Pancreas (tissue), 10 donors: ENCODE results near the gene RANBP3. TPM values are rescaled to one million over a fixed set of nuclear protein-coding genes. Genes with fewer than 3 reads are reported as not detected.

ENCODE experiments used
- ATAC-seq, 4 donors: fragments of 200-7000 bp; cut with Tn5 transposase; one replicate each; pipeline versions ENCODE4 v1.8.0 to v1.9.1; 2020; ENCODE audit warnings: mild to moderate bottlenecking in 4 of 4, moderate library complexity in 4 of 4
- DNase-seq, 6 donors: peaks; one replicate each; pipeline ENCODE4 v3.0.0-alpha.2; 2020
- FAIRE-seq: peaks from 2 replicates; lab custom pipeline; 2012; peaks lifted over from hg19 to GRCh38; lab: Jason Lieb, UNC
- H3K27ac ChIP-seq, 4 donors: fragments of 200-600 bp; sonication (generic); 1 replicate in 3 of 4; 2 replicates in 1 of 4; pipeline versions ENCODE4 v1.5.0 to v1.8.0; 2020
- H3K27me3 ChIP-seq, 4 donors: fragments of 200-600 bp; one replicate each; pipeline ENCODE4 v1.8.0; 2021
- H3K36me3 ChIP-seq, 3 donors: fragments of 200-600 bp; sonication (generic) in 1 of 3; one replicate each; pipeline versions ENCODE4 v1.5.0 to v1.8.0; 2020 to 2021
- H3K4me1 ChIP-seq, 3 donors: fragments of 200-600 bp; one replicate each; pipeline ENCODE4 v1.8.0; 2021
- H3K4me3 ChIP-seq, 4 donors: fragments of 200-600 bp; sonication (generic) in 2 of 4; one replicate each; pipeline versions ENCODE4 v1.5.0 to v1.8.0; 2020 to 2021
- H3K9me3 ChIP-seq, 4 donors: fragments of 200-600 bp; one replicate each; pipeline ENCODE4 v1.8.0; 2021
- WGBS, 2 donors: extraction: QIAGEN DNeasy Blood & Tissue Kit; methylation state at CpG; one replicate each; pipeline ENCODE4 v1.1.7; 2013; 5-methylcytosine and 5-hydroxymethylcytosine counted together
- intact Hi-C, 3 donors: fragments of 100-400 bp; cut with DNase I; formaldehyde crosslinking; loops; one replicate each; pipeline versions ENCODE4 v1.11.1 to v1.14.2; 2022
- polyA plus RNA-seq, 2 donors: library from polyadenylated mRNA; stranded (reverse); fragments of 200-250 nt; gene quantifications; one replicate each; pipeline ENCODE4 v1.2.3, GENCODE V29; 2013
- total RNA-seq, 6 donors: library from RNA; stranded (reverse); fragmentation: NEBNext Ultra II Directional in 4 of 6; extraction: Animal tissue kit (Norgen Biotek cat#: 25700) in 4 of 6; gene quantifications; one replicate each; pipeline versions ENCODE4 v1.2.1 to v1.2.4, GENCODE V29; 2021 to 2023
- TF ChIP-seq, protein P1 (sequence below), 4 donors: fragments of 200-600 bp; sonication (generic) in 3 of 4; IDR thresholded peaks; one replicate each; pipeline versions ENCODE4 v1.5.0 to v1.8.0; 2021; ENCODE audit warnings: antibody characterized with exemption in 4 of 4
- donor health status: healthy with polysubstance abuse.
- donor health status: DM: no; HTN: no; CAD: no; lungs with moderate emphysema.
- donor health status: DM: no; HTN: no; CAD: no.
- donor health status: control.
- donor health status: control.
- donor health status: Bipolar disorder and iron deficiency.
- donor health status: DM: yes; HTN: yes; CAD: no.
- donor health status: DM: no; HTN: no; CAD: no.
- donor health status: DM: no; HTN: no; CAD: no.
- donor health status: DM: yes; HTN: yes; CAD: no.

The RANBP3 gene
- total and polyA plus RNA-seq, 8 donors, result 27.6 to 42.2 (median 34.7) TPM

DNA sequence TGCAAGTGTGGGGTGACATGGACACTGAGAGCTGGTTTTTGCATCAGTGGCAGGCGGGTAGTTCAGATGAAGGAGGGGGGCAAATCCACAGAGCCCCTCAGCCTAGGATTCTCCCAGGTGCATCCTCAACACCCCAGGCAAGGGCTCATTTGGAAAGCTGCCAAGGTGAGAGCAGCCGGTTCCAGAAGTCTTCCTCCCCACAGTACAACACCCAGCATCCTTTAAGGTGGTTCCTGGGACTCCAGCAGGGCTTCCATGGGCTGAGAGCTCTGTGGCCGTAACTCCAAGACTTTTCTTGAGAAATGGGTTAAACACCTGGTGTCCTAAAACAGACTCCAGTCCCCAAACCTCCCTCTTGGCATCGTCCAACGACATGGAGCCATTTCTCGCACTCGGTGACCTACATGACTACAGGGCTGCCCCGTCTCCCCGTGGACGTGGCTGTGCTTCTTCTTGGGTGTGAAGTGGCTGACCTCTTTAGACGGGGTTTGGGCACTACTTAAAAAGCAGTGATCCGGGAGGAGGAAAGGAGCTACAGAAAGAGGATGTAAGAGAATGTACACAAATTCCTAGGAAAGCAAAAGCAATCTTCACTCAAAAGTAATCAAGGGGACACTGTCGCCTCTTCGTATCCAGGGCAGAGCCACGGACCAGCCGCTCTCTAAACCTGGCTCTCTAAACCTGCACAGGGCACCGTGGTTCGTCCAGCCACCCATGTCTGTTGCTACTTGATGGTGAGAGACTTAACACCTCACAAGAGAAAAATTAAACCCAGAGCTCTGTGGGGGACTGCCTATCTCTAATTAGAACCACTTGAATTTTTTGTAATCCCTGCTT lies 25.5 kb downstream of the RANBP3 start:
- intact Hi-C loops, result no loop called here
- Histone ChIP-seq H3K27ac (no peak overlapping the region), H3K36me3 (no peaks in the 10 kb centered on the region), H3K27me3 (no peaks in the 10 kb centered on the region), H3K4me1 (peaks cover 26 to 55% (median 30%) of the 10 kb centered on the region in 3 donors), H3K9me3 (no peaks in the 10 kb centered on the region), H3K4me3 (no peak overlapping the region)
- 81 to 86% methylated on average over 18 of the region's 18 CpGs for WGBS, 2 donors
- TF ChIP-seq, protein P1, sequence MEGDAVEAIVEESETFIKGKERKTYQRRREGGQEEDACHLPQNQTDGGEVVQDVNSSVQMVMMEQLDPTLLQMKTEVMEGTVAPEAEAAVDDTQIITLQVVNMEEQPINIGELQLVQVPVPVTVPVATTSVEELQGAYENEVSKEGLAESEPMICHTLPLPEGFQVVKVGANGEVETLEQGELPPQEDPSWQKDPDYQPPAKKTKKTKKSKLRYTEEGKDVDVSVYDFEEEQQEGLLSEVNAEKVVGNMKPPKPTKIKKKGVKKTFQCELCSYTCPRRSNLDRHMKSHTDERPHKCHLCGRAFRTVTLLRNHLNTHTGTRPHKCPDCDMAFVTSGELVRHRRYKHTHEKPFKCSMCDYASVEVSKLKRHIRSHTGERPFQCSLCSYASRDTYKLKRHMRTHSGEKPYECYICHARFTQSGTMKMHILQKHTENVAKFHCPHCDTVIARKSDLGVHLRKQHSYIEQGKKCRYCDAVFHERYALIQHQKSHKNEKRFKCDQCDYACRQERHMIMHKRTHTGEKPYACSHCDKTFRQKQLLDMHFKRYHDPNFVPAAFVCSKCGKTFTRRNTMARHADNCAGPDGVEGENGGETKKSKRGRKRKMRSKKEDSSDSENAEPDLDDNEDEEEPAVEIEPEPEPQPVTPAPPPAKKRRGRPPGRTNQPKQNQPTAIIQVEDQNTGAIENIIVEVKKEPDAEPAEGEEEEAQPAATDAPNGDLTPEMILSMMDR (IDR thresholded peaks at IDR 0.05), result no peak
- FAIRE-seq (no peak), DNase-seq (no peak), ATAC-seq (no peak)

DNA sequence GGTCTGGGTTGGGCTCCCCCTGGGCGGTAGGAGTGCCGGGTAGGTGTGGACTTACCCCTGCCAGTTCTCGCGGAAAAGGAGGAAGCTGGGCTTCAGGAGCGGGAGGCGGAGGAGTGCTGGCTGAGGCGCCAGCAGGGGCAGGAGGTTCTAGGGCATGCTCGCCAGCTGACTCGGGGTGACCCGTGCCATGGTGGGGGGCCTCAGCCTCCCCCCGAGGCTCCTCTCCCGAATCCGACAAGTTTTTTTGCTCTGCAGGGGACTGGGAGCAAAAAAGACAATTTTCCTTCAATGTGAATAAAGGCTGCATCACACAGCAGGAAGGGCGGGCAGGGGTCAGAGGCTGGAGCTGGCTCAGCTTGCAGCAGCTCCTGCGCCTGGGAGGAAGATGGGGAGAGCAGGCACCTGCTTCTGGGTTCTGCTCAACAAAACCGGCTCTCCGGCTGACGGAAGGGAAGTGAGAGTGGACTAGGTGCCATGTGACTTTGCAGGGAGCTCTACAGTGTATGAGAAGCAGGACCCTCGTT lies 26.5 kb downstream of the RANBP3 start:
- peak overlapping the region in 1 of 4 donors; percentile 22 for H3K27ac ChIP-seq
- no peaks in the 10 kb centered on the region for H3K9me3 ChIP-seq
- H3K4me3 ChIP-seq, result no peak overlapping the region
- FAIRE-seq, result no peak
- no peak for DNase-seq
- no peaks in the 10 kb centered on the region for H3K36me3 ChIP-seq
- no peaks in the 10 kb centered on the region for H3K27me3 ChIP-seq
- H3K4me1 ChIP-seq, result peaks cover 23 to 46% (median 28%) of the 10 kb centered on the region in 3 donors
- TF ChIP-seq, protein P1 (IDR thresholded peaks at IDR 0.05), result no peak
- WGBS, 2 donors, result 74 to 77% methylated on average over 19 of the region's 19 CpGs
- intact Hi-C loops, result no loop called here
- no peak for ATAC-seq

DNA sequence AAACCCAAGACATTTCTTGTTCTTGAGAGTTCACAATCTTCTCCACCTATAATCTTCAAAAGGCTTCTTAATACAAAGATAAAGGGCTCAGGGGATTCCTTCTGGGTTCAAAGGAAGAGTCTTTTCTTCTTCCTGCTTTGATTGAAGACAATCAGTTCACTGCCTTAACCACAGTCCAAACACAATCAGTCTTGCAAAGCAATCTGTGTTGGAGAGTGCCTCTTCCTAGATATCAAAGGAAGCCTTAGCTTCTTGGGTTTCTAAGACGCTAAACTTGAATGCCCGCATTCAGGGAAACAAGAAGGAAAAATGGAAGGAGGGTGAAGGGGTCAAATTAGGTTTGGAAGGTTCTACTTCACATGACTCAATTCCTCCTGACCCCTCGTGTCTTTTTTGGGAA lies 27.2 kb downstream of the RANBP3 start:
- TF ChIP-seq, protein P1 (IDR thresholded peaks at IDR 0.05), result no peak
- H3K4me3 ChIP-seq, result no peak overlapping the region
- no peaks in the 10 kb centered on the region for H3K27me3 ChIP-seq
- no peak overlapping the region for H3K27ac ChIP-seq
- ATAC-seq (no peak), FAIRE-seq (no peak), DNase-seq (no peak)
- intact Hi-C loops, result no loop called here
- no peaks in the 10 kb centered on the region for H3K36me3 ChIP-seq
- WGBS, 2 donors, result 84 to 88% methylated on average over 3 of the region's 3 CpGs
- no peaks in the 10 kb centered on the region for H3K9me3 ChIP-seq
- H3K4me1 ChIP-seq, result peaks cover 20 to 39% (median 21%) of the 10 kb centered on the region in 3 donors

- Histone ChIP-seq H3K27ac (no peak overlapping the region), H3K36me3 (no peaks in the 10 kb centered on the region), H3K4me3 (no peak overlapping the region), H3K9me3 (no peaks in the 10 kb centered on the region), H3K27me3 (no peaks in the 10 kb centered on the region), H3K4me1 (peaks cover 13 to 30% (median 21%) of the 10 kb centered on the region in 3 donors)
- TF ChIP-seq, protein P1 (IDR thresholded peaks at IDR 0.05), result no peak
- no peak for FAIRE-seq
- intact Hi-C loops, result no loop called here
- ATAC-seq, result no peak
- 91 to 94% methylated on average over 13 of the region's 13 CpGs for WGBS, 2 donors
- peak in 1 of 6 donors; percentile 39 for DNase-seq
Measured at GRCh38 chr19:5949792-5950305, 28.1 kb downstream of the RANBP3 start.
